Epidermal melanocyte (primary cell): ENCODE data around the gene KHNYN.
"Not testable (repeated sequence)": the region's sequence is repeated elsewhere in the genome, so short reads cannot be mapped to it uniquely, and the experiment has no call there.

Source experiments
- DNase-seq: peaks from one replicate; pipeline ENCODE4 v3.0.0; 2011; ENCODE audit warnings: low spot score; ENCODE audit not compliant: insufficient read length

Gene KHNYN

GRCh38 chr14:24437020-24437735 is 7.4 kb downstream of the KHNYN start:
- no peak for DNase-seq

- DNase-seq, result no peak
Observed at GRCh38 chr14:24437736-24438067, 7.9 kb downstream of the KHNYN start.

- DNase-seq, result no peak
Observed at GRCh38 chr14:24438223-24439097, 8.7 kb downstream of the KHNYN start.

- no peak for DNase-seq
Observed at GRCh38 chr14:24439257-24439656, 9.5 kb downstream of the KHNYN start.

- DNase-seq, result no peak
Observed at GRCh38 chr14:24439830-24440605, 10.3 kb downstream of the KHNYN start.

GRCh38 chr14:24440606-24441399 is 11.0 kb downstream of the KHNYN start:
- no peak for DNase-seq

- no peak for DNase-seq
Observed at GRCh38 chr14:24441485-24441884, 11.7 kb downstream of the KHNYN start.

- DNase-seq, result no peak
Observed at GRCh38 chr14:24441904-24442239, 12.1 kb downstream of the KHNYN start.

GRCh38 chr14:24442240-24443052 is 12.7 kb downstream of the KHNYN start, which contains the start of gene SDR39U1:
SDR39U1 (minus strand) TSS chr14:24442776; CDS start chr14:24442769, 7 bp downstream.
- peak; percentile 92 for DNase-seq

GRCh38 chr14:24443053-24443665 is 13.4 kb downstream of the KHNYN start:
- no peak for DNase-seq

GRCh38 chr14:24450828-24451227 is 21.1 kb downstream of the KHNYN start:
- DNase-seq, result not testable (repeated sequence)

GRCh38 chr14:24456980-24457379 is 27.2 kb downstream of the KHNYN start:
- DNase-seq, result no peak

GRCh38 chr14:24458736-24459135 is 29.0 kb downstream of the KHNYN start:
- no peak for DNase-seq

- DNase-seq, result no peak
Observed at GRCh38 chr14:24459331-24459730, 29.6 kb downstream of the KHNYN start.

- DNase-seq, result no peak
Observed at GRCh38 chr14:24461336-24461735, 31.6 kb downstream of the KHNYN start.

- no peak for DNase-seq
Observed at GRCh38 chr14:24463017-24463883, 33.5 kb downstream of the KHNYN start.

GRCh38 chr14:24463884-24464785 is 34.4 kb downstream of the KHNYN start:
- DNase-seq, result no peak

- no peak for DNase-seq
Observed at GRCh38 chr14:24465368-24465767, 35.6 kb downstream of the KHNYN start.
